Fibroblast of lung (primary cell): ENCODE data around the gene PBOV1. TPM values are rescaled to one million over a fixed set of nuclear protein-coding genes. Genes with fewer than 3 reads are reported as not detected.

Experiments
- DNase-seq, 2 donors: peaks; one replicate each; pipeline versions ENCODE4 v3.0.0 to v3.0.0-alpha.2; 2010; ENCODE audit warnings: low read depth in 2 of 2
- H2AFZ ChIP-seq: 2 replicates; pipeline ENCODE4 v1.5.1; 2012; ENCODE audit warnings: low read length, control low read depth, inconsistent platforms
- H3K27ac ChIP-seq: 2 replicates; pipeline ENCODE4 v1.5.1; 2011; ENCODE audit warnings: low read length, control low read depth; ENCODE audit not compliant: insufficient read depth
- H3K27me3 ChIP-seq: 2 replicates; pipeline ENCODE4 v1.5.1; 2011; ENCODE audit warnings: mild to moderate bottlenecking, low read length; ENCODE audit not compliant: control insufficient read depth, insufficient read depth
- H3K36me3 ChIP-seq: 2 replicates; pipeline ENCODE4 v1.5.1; 2011; ENCODE audit warnings: low read length; ENCODE audit not compliant: control insufficient read depth, insufficient read depth
- H3K4me1 ChIP-seq: 2 replicates; pipeline ENCODE4 v1.5.1; 2011; ENCODE audit warnings: low read length; ENCODE audit not compliant: control insufficient read depth, insufficient read depth; ENCODE audit errors: extremely low read depth
- H3K4me2 ChIP-seq: 2 replicates; pipeline ENCODE4 v1.5.1; 2011; ENCODE audit warnings: low read length, control low read depth; ENCODE audit not compliant: insufficient read depth; ENCODE audit errors: extremely low read depth
- H3K4me3 ChIP-seq, 4 experiments: fragments of 200-600 bp in 1 of 4; sonication (generic) in 1 of 4; replicated peaks in 1 of 4; 2 replicates each; pipeline ENCODE4 v1.5.1; 2011 to 2016; ENCODE audit warnings: low read length in 4 of 4, low read depth in 3 of 4, mild to moderate bottlenecking in 3 of 4, control low read depth in 2 of 4, inconsistent platforms in 1 of 4, mixed read lengths in 1 of 4; ENCODE audit not compliant: insufficient read depth in 1 of 4; ENCODE audit errors: control extremely low read depth in 1 of 4
- H3K79me2 ChIP-seq: 2 replicates; pipeline ENCODE4 v1.5.1; 2012; ENCODE audit warnings: mild to moderate bottlenecking, low read length, inconsistent platforms; ENCODE audit not compliant: control insufficient read depth, insufficient read depth
- H3K9ac ChIP-seq: 2 replicates; pipeline ENCODE4 v1.5.1; 2011; ENCODE audit warnings: mild to moderate bottlenecking, low read length, control low read depth; ENCODE audit not compliant: insufficient read depth
- H3K9me3 ChIP-seq: 2 replicates; pipeline ENCODE4 v1.5.1; 2012; ENCODE audit warnings: low read depth, low read length; ENCODE audit not compliant: control insufficient read depth, insufficient read depth
- H4K20me1 ChIP-seq: 2 replicates; pipeline ENCODE4 v1.5.1; 2011; ENCODE audit warnings: low read length; ENCODE audit not compliant: control insufficient read depth, insufficient read depth; ENCODE audit errors: extremely low read depth
- EZH2 ChIP-seq: IDR thresholded peaks from 2 replicates; pipeline ENCODE4 v1.5.1; 2012; ENCODE audit warnings: low read length, control low read depth, mild to moderate bottlenecking; ENCODE audit errors: missing control alignments
- polyA minus RNA-seq: library from RNA; depleted of rRNA, polyadenylated mRNA; stranded (reverse); fragments of >200 nt; gene quantifications from 2 replicates; pipeline ENCODE4 v1.2.3, GENCODE V29; 2011; ENCODE audit warnings: low replicate concordance
- polyA plus RNA-seq, 2 donors: library from polyadenylated mRNA; depleted of rRNA in 1 of 2; stranded (reverse) in 1 of 2; unstranded in 1 of 2; fragments of >200 nt; gene quantifications; 2 replicates each; pipeline ENCODE4 v1.2.1, GENCODE V29; 2011 to 2012; ENCODE audit warnings: missing spikeins in 1 of 2
- total RNA-seq: library from RNA; depleted of rRNA; stranded (reverse); fragments of >200 nt; gene quantifications from 2 replicates; pipeline ENCODE4 v1.2.1, GENCODE V29; 2014
- TF ChIP-seq, protein P1 (sequence below), 2 donors: IDR thresholded peaks in 1 of 2; conservative IDR thresholded peaks in 1 of 2; 1 replicate in 1 of 2; 2 replicates in 1 of 2; pipeline ENCODE4 v1.5.1; 2011 to 2012; ENCODE audit warnings: low read length in 2 of 2, control low read depth in 1 of 2, inconsistent platforms in 1 of 2, low read depth in 1 of 2, mild to moderate bottlenecking in 1 of 2

Gene PBOV1
- not detected in 2 replicates for total RNA-seq
- not detected in 2 replicates for polyA plus RNA-seq
- polyA plus RNA-seq (2012), result not detected in 2 replicates
- not detected in 2 replicates for polyA minus RNA-seq

DNA sequence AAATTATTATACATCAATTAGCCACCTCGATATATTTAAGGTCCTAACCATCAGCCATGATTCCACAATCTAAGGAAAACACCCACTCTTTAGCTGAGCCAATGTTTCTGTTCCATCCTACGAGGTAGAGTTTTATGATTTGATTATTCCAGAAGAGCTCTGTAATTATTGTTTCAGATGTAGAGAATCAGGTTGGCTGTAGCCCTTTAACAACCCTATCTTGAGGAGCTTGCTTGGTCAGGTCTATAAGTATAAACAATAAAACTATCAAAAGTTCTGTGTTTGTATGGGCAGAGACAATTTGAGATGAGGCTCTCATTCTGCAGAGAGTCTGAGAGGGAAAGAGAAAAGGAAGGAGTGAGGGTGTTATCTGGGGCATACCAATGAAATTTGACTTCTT is at the start of gene PBOV1:
Gene PBOV1 (minus strand): TSS at position 43 of the 400 bp plus-strand sequence. CDS start 96 bp downstream, outside the sequence.
- Histone ChIP-seq H3K4me1 (no peaks in the 10 kb centered on the region), H3K4me2 (no peak within 1 kb of the TSS), H4K20me1 (no peaks in the 10 kb centered on the region), H3K27me3 (no peaks in the 10 kb centered on the region), H3K4me3 (no peak within 1 kb of the TSS), H3K9me3 (no peaks in the 10 kb centered on the region), H3K27ac (no peak within 1 kb of the TSS), H3K79me2 (no peaks in the 10 kb centered on the region), H2AFZ (no peak within 1 kb of the TSS), H3K36me3 (no peaks in the 10 kb centered on the region), H3K9ac (no peak within 1 kb of the TSS)
- DNase-seq, result no peak
- TF ChIP-seq EZH2, result no peak
- TF ChIP-seq, protein P1, sequence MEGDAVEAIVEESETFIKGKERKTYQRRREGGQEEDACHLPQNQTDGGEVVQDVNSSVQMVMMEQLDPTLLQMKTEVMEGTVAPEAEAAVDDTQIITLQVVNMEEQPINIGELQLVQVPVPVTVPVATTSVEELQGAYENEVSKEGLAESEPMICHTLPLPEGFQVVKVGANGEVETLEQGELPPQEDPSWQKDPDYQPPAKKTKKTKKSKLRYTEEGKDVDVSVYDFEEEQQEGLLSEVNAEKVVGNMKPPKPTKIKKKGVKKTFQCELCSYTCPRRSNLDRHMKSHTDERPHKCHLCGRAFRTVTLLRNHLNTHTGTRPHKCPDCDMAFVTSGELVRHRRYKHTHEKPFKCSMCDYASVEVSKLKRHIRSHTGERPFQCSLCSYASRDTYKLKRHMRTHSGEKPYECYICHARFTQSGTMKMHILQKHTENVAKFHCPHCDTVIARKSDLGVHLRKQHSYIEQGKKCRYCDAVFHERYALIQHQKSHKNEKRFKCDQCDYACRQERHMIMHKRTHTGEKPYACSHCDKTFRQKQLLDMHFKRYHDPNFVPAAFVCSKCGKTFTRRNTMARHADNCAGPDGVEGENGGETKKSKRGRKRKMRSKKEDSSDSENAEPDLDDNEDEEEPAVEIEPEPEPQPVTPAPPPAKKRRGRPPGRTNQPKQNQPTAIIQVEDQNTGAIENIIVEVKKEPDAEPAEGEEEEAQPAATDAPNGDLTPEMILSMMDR (conservative IDR thresholded peaks at IDR 0.05 in 1 of 2, IDR thresholded peaks at IDR 0.05 in 1 of 2; ENCODE audit: low read depth in 1 of 2, low read length in 2 of 2), result no peak

DNA sequence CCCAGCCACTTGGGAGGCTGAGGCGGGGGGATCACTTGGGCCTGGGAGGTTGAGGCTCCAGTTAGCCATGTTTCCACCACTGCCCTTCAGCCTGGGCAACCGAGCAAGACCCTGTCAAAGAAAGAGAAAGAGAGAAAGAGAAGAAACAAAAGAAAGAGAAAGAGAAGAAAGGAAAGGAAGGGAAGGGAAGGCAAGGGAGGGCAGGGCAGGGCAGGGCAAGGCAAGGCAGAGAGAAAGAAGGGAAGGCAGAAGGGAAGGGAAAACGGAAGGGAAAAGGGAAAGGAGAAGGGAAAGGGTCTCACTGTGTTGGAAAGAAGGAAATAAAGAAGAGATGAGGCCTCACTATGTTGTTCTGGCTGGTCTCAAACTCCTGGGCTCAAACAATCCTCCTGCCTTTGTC is 47.8 kb upstream of the PBOV1 start:
- H3K36me3 ChIP-seq, result no peaks in the 10 kb centered on the region
- TF ChIP-seq EZH2, result no peak
- TF ChIP-seq, protein P1 (conservative IDR thresholded peaks at IDR 0.05 in 1 of 2, IDR thresholded peaks at IDR 0.05 in 1 of 2; ENCODE audit: low read depth in 1 of 2, low read length in 2 of 2), result no peak
- no peak overlapping the region for H3K4me3 ChIP-seq
- no peak overlapping the region for H3K27ac ChIP-seq
- no peak overlapping the region for H3K4me2 ChIP-seq
- DNase-seq, result no peak
- peaks cover 3% of the 10 kb centered on the region for H3K27me3 ChIP-seq
- no peaks in the 10 kb centered on the region for H3K4me1 ChIP-seq
- H3K79me2 ChIP-seq, result no peaks in the 10 kb centered on the region
- no peak overlapping the region for H2AFZ ChIP-seq
- H3K9me3 ChIP-seq, result no peaks in the 10 kb centered on the region
- H4K20me1 ChIP-seq, result no peaks in the 10 kb centered on the region
- H3K9ac ChIP-seq, result no peak overlapping the region

DNA sequence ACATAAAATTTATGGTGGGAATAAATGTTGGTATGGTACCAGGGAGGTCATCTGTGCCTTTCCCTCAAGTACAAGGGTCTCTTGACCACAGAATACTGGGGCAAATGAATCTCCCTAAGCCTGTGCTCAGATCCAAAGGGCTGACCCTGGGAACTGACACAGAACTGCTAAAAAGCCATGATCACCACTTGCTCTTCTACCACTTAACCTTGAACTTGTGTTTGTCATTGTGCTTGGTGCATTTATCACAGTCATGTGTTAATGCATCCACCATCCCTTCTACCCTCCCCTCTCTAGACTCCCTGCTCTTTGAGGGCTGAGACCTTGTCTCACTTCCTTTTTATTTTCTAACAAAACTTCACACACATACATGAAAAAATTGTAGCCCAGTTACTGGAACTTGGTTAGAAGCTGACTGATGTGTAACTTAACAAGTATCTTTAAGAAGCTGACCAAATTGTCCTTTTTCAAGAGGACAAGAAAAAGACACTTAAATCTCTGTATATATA is 46.1 kb upstream of the PBOV1 start:
- Histone ChIP-seq H3K4me2 (no peak overlapping the region), H3K9ac (no peak overlapping the region), H3K27me3 (peaks cover 3% of the 10 kb centered on the region), H3K4me1 (no peaks in the 10 kb centered on the region), H2AFZ (no peak overlapping the region), H3K36me3 (no peaks in the 10 kb centered on the region), H3K27ac (no peak overlapping the region), H3K9me3 (no peaks in the 10 kb centered on the region), H3K4me3 (no peak overlapping the region), H3K79me2 (no peaks in the 10 kb centered on the region), H4K20me1 (no peaks in the 10 kb centered on the region)
- DNase-seq, result no peak
- TF ChIP-seq, protein P1 (conservative IDR thresholded peaks at IDR 0.05 in 1 of 2, IDR thresholded peaks at IDR 0.05 in 1 of 2; ENCODE audit: low read depth in 1 of 2, low read length in 2 of 2), result no peak
- TF ChIP-seq EZH2, result no peak
